Coronary artery (tissue), 2 donors: ENCODE measurements around the gene RNPEPL1.

Source experiments
- DNase-seq: peaks from one replicate; pipeline ENCODE4 v3.0.0-alpha.2; 2017; ENCODE audit warnings: low spot score
- H3K27ac ChIP-seq, 2 donors: fragments of 200-600 bp; sonication (generic); one replicate each; pipeline ENCODE4 v1.5.1; 2016 to 2019
- H3K4me3 ChIP-seq: fragments of 200-600 bp; sonication (generic); 2 replicates; pipeline ENCODE4 v1.5.1; 2016; ENCODE audit warnings: mild to moderate bottlenecking, moderate library complexity
- CTCF ChIP-seq: fragments of 200-600 bp; sonication (generic); IDR thresholded peaks from one replicate; pipeline ENCODE4 v1.5.1; 2019; ENCODE audit warnings: antibody characterized with exemption

Gene RNPEPL1

GRCh38 chr2:240575101-240575965, 7.0 kb downstream of the RNPEPL1 start:
- Histone ChIP-seq H3K27ac (no peak overlapping the region), H3K4me3 (no peak overlapping the region)
- DNase-seq: no peak
- no peak for TF ChIP-seq CTCF

- H3K4me3 ChIP-seq: no peak overlapping the region
- no peak for DNase-seq
Measured at GRCh38 chr2:240576036-240576435, 7.8 kb downstream of the RNPEPL1 start.

GRCh38 chr2:240576436-240577205, 8.3 kb downstream of the RNPEPL1 start:
- no peak for TF ChIP-seq CTCF
- Histone ChIP-seq H3K27ac (no peak overlapping the region), H3K4me3 (no peak overlapping the region)
- DNase-seq: no peak

More at GRCh38 chr2:240576036-240576435, 7.8 kb downstream of the RNPEPL1 start:
- no peak overlapping the region for H3K27ac ChIP-seq
- no peak for TF ChIP-seq CTCF

GRCh38 chr2:240577281-240578109, 9.2 kb downstream of the RNPEPL1 start:
- DNase-seq: no peak
- Histone ChIP-seq H3K4me3 (no peak overlapping the region), H3K27ac (peak overlapping the region in 1 of 2 donors; percentile 43)
- TF ChIP-seq CTCF: no peak

GRCh38 chr2:240578110-240578450, 9.8 kb downstream of the RNPEPL1 start:
- no peak for TF ChIP-seq CTCF
- no peak for DNase-seq
- Histone ChIP-seq H3K27ac (peak overlapping the region in 1 of 2 donors; percentile 43), H3K4me3 (no peak overlapping the region)

GRCh38 chr2:240578488-240578887, 10.2 kb downstream of the RNPEPL1 start:
- H3K27ac ChIP-seq: peak overlapping the region in 1 of 2 donors; percentile 43
- DNase-seq: no peak
- no peak overlapping the region for H3K4me3 ChIP-seq
- no peak for TF ChIP-seq CTCF
